Measurements from ENCODE around the gene NOX4.
"Not testable (repeated sequence)": the region's sequence is repeated elsewhere in the genome, so short reads cannot be mapped to it uniquely, and the experiment has no call there.

NOX4 gene

DNA sequence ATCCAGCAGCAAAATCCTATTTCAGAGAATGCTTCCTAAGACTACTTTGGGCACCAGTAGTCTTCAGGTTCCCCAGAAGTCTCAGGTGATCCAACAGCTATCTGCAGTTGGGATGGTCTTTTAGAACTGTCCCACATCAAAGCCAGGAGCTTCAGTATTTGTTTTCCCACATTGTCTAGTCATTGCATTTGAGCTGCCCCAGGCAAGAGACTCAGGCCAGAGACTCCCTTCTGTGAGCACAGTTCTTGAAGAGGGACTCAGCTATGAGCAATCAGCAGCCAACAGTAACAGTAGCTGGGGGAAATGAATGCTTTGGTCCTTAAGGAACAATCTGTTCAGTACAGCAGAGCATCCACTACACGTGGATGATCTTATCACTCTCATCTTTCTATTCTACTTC is 188.1 kb downstream of the NOX4 start:
- DNase-seq (ENCODE audit: low read depth in 2 of 2) = not testable (repeated sequence)

DNA sequence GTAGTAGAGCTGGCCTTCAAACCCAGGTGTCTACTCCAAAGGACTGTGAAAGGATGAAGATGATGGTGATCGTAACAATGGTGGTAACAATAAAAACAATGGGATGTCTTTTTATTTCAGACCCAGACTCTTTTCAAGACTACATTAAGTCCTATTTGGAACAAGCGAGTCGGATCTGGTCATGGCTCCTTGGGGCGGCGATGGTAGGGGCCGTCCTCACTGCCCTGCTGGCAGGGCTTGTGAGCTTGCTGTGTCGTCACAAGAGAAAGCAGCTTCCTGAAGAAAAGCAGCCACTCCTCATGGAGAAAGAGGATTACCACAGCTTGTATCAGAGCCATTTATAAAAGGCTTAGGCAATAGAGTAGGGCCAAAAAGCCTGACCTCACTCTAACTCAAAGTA is 196.2 kb downstream of the NOX4 start:
- not testable (repeated sequence) for DNase-seq (ENCODE audit: low read depth in 2 of 2)

DNA sequence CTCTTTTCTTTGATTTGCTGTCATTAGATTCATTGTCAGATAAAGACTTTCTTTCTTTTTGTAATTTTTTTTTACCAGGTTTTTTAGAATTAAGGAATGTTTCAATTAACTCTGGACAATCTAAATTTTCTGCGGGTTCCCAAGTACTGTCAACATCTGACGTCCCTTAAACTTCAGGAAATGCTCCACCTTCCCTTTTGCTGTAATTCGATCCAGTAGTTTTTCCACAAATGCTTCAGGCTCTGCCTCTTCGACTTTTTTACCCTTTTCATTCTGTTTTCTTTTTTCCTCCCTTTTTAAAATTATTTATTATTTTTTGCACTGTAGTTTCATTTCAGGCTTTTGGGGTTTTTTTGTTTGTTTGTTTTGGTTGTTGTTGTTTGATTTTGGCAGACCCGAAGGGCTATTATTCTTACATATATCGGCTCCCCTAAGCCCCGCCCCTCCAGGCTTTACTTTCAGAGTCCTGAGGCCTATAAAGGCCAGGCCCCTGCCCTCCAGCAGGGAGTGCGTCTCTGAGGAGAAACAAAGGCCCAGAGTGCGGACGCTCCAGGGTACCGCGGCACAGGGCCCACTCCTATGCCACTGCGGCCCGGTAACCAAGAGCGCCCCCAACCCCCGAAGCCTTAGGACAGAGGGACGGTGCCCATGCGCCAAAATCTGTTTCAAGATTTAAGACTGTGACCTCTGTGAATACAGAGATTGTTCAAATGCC is 197.1 kb downstream of the NOX4 start:
- no peak for DNase-seq (ENCODE audit: low read depth in 2 of 2)

DNA sequence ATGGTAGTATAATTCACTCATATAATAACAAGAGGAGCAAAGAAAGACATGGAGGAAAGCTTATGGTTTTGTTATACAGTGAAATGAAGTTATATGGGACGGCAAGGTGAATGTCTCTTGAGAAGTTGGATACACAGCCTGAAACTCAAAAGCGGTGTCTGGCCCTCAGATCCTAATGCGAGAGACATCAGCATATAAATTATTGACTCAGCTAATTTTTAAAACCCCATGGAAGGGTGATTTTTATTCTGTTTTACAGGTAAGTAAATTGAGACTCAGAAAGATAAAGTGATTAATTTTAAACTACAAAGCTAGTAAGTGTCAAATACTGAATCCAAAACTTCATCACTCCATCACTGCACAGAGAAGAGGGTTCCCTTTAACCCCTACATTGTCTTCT is 203.2 kb downstream of the NOX4 start:
- DNase-seq (ENCODE audit: low read depth in 2 of 2) = not testable (repeated sequence)

DNA sequence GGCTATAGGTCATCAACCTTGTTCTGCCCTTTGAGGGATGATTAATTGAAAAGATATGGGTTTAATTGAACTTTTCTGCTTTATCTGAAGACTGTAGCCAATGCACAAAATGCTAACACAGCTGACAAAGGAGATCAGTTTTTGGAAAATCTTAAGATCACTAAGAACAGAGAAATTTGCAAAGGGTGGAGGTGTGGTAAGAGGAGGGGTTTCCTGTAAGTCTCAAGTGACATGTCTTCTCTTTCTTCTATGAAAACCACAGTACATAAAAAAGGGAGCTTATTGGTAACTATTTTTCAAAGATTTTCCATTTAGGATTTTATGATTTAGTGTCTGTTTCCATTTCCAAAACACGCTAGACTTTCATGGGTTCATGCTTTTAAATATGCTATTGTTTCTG is 204.6 kb downstream of the NOX4 start:
- DNase-seq (ENCODE audit: low read depth in 2 of 2) = not testable (repeated sequence)

DNA sequence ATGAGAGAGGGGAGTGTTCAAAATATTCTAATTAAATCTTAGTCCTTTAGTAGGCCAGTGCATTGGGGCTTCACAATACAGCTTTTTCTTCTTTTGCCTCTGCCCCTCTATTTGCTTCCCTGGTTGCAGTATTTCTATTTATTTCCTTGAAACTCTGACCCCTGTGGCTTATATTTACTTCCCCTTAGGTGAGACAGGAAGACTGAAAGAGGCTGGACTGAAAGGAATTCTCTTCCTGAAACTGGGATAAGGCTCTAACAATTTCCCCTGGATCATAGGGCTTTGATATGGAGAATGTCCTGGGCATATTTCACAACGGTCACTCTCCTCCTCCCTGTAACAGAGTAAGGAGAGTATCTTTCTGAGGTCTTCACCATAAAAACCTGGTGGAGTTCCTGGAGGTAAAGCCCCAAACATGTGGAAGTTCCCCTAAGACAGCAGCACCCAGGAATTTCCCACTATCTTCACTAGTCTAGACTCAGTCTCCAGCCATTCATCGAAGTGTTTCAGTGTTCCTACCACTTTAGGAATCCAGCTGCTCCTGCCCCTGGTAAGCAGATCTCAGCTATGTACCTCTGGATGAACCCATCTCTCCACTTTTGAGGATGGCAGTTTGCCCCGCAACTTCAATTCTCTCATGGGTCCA is 210.0 kb downstream of the NOX4 start:
- DNase-seq (ENCODE audit: low read depth in 2 of 2) = not testable (repeated sequence)

DNA sequence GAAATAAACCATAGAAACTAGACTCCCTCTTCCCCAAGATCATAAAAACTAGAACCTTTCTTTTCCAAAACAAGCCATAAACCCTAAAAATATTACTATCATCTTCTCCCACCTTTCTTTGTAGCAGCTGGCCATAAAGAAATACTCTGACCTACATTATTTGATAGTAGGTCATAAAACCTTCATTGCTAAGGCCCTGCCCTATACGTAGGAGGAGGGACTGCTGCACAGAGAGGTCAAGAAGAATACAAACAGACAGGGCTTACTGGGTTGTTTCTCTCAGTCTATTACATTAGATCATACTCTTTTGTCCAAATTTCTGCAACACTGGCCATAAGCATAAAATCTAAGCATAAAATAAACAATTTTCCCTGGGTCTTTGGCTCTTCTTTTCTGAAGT is 212.0 kb downstream of the NOX4 start:
- DNase-seq (ENCODE audit: low read depth in 2 of 2) = no peak

DNA sequence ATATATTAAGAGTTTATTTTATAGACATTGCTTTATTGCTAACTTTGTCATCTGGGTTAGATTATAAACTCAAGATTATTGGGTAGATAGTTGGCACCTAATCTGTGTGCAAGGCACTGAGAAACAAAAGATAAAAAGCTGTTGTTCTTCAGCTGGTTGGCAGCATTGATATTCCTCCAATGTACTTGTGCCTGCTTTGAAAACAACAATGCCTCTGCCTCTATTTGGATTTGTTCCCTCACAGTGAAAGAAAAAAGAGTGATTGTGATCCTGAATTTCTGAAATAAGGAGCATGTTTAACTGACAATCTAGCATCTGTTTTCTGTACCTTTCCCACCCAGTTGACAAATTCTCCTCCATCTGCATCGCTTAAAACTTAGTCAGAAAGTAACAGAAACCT is 215.2 kb downstream of the NOX4 start:
- no peak for DNase-seq (ENCODE audit: low read depth in 2 of 2)
